ENCODE results near the gene PRMT9. TPM values are rescaled to one million over a fixed set of nuclear protein-coding genes. Genes with fewer than 3 reads are reported as not detected.

The PRMT9 gene
- total and polyA plus RNA-seq, 4 donors, result 4.1 to 23.9 (median 6.7) TPM

- no peak for DNase-seq
- ATAC-seq (ENCODE audit: insufficient read depth, low FRiP score), result no peak
- no peaks in the 10 kb centered on the region for H3K27me3 ChIP-seq (ENCODE audit: control insufficient read depth in 3 of 3, insufficient read depth in 3 of 3, low read length in 2 of 3)
- no peak for TF ChIP-seq CTCF (IDR thresholded peaks at IDR 0.05; ENCODE audit: control extremely low read depth, extremely low read depth)
- peaks cover 0 to 4% (median 0%) of the 10 kb centered on the region in 5 donors for H3K4me1 ChIP-seq (ENCODE audit: control insufficient read depth in 5 of 5, insufficient read depth in 5 of 5, low read length in 5 of 5)
- H3K4me3 ChIP-seq, result no peak overlapping the region
- no peak overlapping the region for H3K27ac ChIP-seq (ENCODE audit: low read depth in 1 of 2, low read length in 1 of 2)
- peaks cover 3 to 11% (median 4%) of the 10 kb centered on the region in 4 donors for H3K36me3 ChIP-seq (ENCODE audit: control insufficient read depth in 4 of 4, insufficient read depth in 4 of 4, low read length in 4 of 4)
- no peak overlapping the region for H3K9ac ChIP-seq (ENCODE audit: insufficient read depth in 1 of 2, low read length in 2 of 2)
- H3K9me3 ChIP-seq (ENCODE audit: control insufficient read depth in 4 of 4, insufficient read depth in 3 of 4, low read length in 3 of 4), result peaks cover 0 to 5% (median 0%) of the 10 kb centered on the region in 4 donors
These were observed 35.3 kb downstream of the PRMT9 start for GRCh38 chr4:147648656-147649055.

GRCh38 chr4:147645099-147645498, 38.9 kb downstream of the PRMT9 start:
- no peak overlapping the region for H3K27ac ChIP-seq (ENCODE audit: low read depth in 1 of 2, low read length in 1 of 2)
- H3K9me3 ChIP-seq (ENCODE audit: control insufficient read depth in 4 of 4, insufficient read depth in 3 of 4, low read length in 3 of 4), result peaks cover 0 to 5% (median 0%) of the 10 kb centered on the region in 4 donors
- H3K27me3 ChIP-seq (ENCODE audit: control insufficient read depth in 3 of 3, insufficient read depth in 3 of 3, low read length in 2 of 3), result no peaks in the 10 kb centered on the region
- H3K4me1 ChIP-seq (ENCODE audit: control insufficient read depth in 5 of 5, insufficient read depth in 5 of 5, low read length in 5 of 5), result peaks cover 0 to 4% (median 0%) of the 10 kb centered on the region in 5 donors
- DNase-seq (no peak), ATAC-seq (ENCODE audit: insufficient read depth, low FRiP score) (no peak)
- H3K36me3 ChIP-seq (ENCODE audit: control insufficient read depth in 4 of 4, insufficient read depth in 4 of 4, low read length in 4 of 4), result peaks cover 10 to 14% (median 12%) of the 10 kb centered on the region in 4 donors
- H3K9ac ChIP-seq (ENCODE audit: insufficient read depth in 1 of 2, low read length in 2 of 2), result no peak overlapping the region
- no peak overlapping the region for H3K4me3 ChIP-seq
- no peak for TF ChIP-seq CTCF (IDR thresholded peaks at IDR 0.05; ENCODE audit: control extremely low read depth, extremely low read depth)

- H3K9me3 ChIP-seq (ENCODE audit: control insufficient read depth in 4 of 4, insufficient read depth in 3 of 4, low read length in 3 of 4), result peaks cover 0 to 5% (median 0%) of the 10 kb centered on the region in 4 donors
- ATAC-seq (ENCODE audit: insufficient read depth, low FRiP score), result no peak
- no peak overlapping the region for H3K9ac ChIP-seq (ENCODE audit: insufficient read depth in 1 of 2, low read length in 2 of 2)
- no peaks in the 10 kb centered on the region for H3K27me3 ChIP-seq (ENCODE audit: control insufficient read depth in 3 of 3, insufficient read depth in 3 of 3, low read length in 2 of 3)
- WGBS, 2 donors, result 92 to 96% methylated on average over 3 of the region's 3 CpGs
- no peak overlapping the region for H3K4me3 ChIP-seq
- no peak overlapping the region for H3K27ac ChIP-seq (ENCODE audit: low read depth in 1 of 2, low read length in 1 of 2)
- no peak for TF ChIP-seq CTCF (IDR thresholded peaks at IDR 0.05; ENCODE audit: control extremely low read depth, extremely low read depth)
- no peak for DNase-seq
- H3K4me1 ChIP-seq (ENCODE audit: control insufficient read depth in 5 of 5, insufficient read depth in 5 of 5, low read length in 5 of 5), result peaks cover 0 to 4% (median 0%) of the 10 kb centered on the region in 5 donors
- H3K36me3 ChIP-seq (ENCODE audit: control insufficient read depth in 4 of 4, insufficient read depth in 4 of 4, low read length in 4 of 4), result peaks cover 10 to 14% (median 12%) of the 10 kb centered on the region in 4 donors
These were observed 39.5 kb downstream of the PRMT9 start for GRCh38 chr4:147644471-147644870.

GRCh38 chr4:147643616-147644015, 40.3 kb downstream of the PRMT9 start:
- ATAC-seq (ENCODE audit: insufficient read depth, low FRiP score) (no peak), DNase-seq (no peak)
- WGBS, 2 donors, result 97% methylated on average over 1 of the region's 1 CpG

More at GRCh38 chr4:147643616-147644015, 40.3 kb downstream of the PRMT9 start:
- no peaks in the 10 kb centered on the region for H3K27me3 ChIP-seq (ENCODE audit: control insufficient read depth in 3 of 3, insufficient read depth in 3 of 3, low read length in 2 of 3)
- no peak overlapping the region for H3K4me3 ChIP-seq
- H3K36me3 ChIP-seq (ENCODE audit: control insufficient read depth in 4 of 4, insufficient read depth in 4 of 4, low read length in 4 of 4), result peaks cover 10 to 14% (median 11%) of the 10 kb centered on the region in 4 donors
- H3K4me1 ChIP-seq (ENCODE audit: control insufficient read depth in 5 of 5, insufficient read depth in 5 of 5, low read length in 5 of 5), result peaks cover 0 to 4% (median 0%) of the 10 kb centered on the region in 5 donors
- H3K9me3 ChIP-seq (ENCODE audit: control insufficient read depth in 4 of 4, insufficient read depth in 3 of 4, low read length in 3 of 4), result peaks cover 0 to 5% (median 0%) of the 10 kb centered on the region in 4 donors
- no peak for TF ChIP-seq CTCF (IDR thresholded peaks at IDR 0.05; ENCODE audit: control extremely low read depth, extremely low read depth)
- H3K9ac ChIP-seq (ENCODE audit: insufficient read depth in 1 of 2, low read length in 2 of 2), result no peak overlapping the region
- no peak overlapping the region for H3K27ac ChIP-seq (ENCODE audit: low read depth in 1 of 2, low read length in 1 of 2)
